Muscle of leg (tissue), 16 donors: ENCODE measurements around the gene DAZAP1. TPM values are rescaled to one million over a fixed set of nuclear protein-coding genes. Genes with fewer than 3 reads are reported as not detected.

Source experiments
- DNase-seq: peaks from one replicate; pipeline ENCODE4 v3.0.0; 2013
- H3K27ac ChIP-seq: one replicate; pipeline ENCODE4 v1.5.1; 2013; ENCODE audit warnings: mild to moderate bottlenecking, low read length, control low read depth
- H3K27me3 ChIP-seq: one replicate; pipeline ENCODE4 v1.6.1; 2013; ENCODE audit warnings: low read length; ENCODE audit not compliant: control insufficient read depth, insufficient read depth
- H3K36me3 ChIP-seq: one replicate; pipeline ENCODE4 v1.6.1; 2013; ENCODE audit warnings: low read length; ENCODE audit not compliant: control insufficient read depth, insufficient read depth
- H3K4me1 ChIP-seq: one replicate; pipeline ENCODE4 v1.6.1; 2013; ENCODE audit warnings: low read length; ENCODE audit not compliant: control insufficient read depth, insufficient read depth
- H3K4me3 ChIP-seq: one replicate; pipeline ENCODE4 v1.5.1; 2013; ENCODE audit warnings: low read length, control low read depth
- H3K9me3 ChIP-seq: replicated peaks from 2 replicates; pipeline ENCODE4 v1.6.1; 2013; ENCODE audit warnings: low read depth, low read length; ENCODE audit not compliant: control insufficient read depth
- WGBS: methylation state at CpG from one replicate; pipeline ENCODE4 v1.1.5; 2013; ENCODE audit warnings: missing lambda C conversion rate; ENCODE audit not compliant: insufficient coverage; 5-methylcytosine and 5-hydroxymethylcytosine counted together
- long read RNA-seq, 11 donors: transcript quantifications; one replicate each; lab custom pipeline, GENCODE V29; 2026
- polyA plus RNA-seq, 8 donors: library from polyadenylated mRNA; unstranded; fragments of 120-200 nt; gene quantifications; one replicate each; pipeline versions ENCODE4 v1.2.1 to v1.2.3, GENCODE V29; 2013; ENCODE audit warnings: inconsistent platforms in 1 of 8, low replicate concordance in 1 of 8; ENCODE audit not compliant: insufficient read length in 8 of 8, insufficient read depth in 1 of 8
- total RNA-seq: library from RNA; stranded (reverse); fragments of 120-200 nt; gene quantifications from one replicate; pipeline ENCODE4 v1.2.4, GENCODE V29; 2013

Gene DAZAP1
- 41.0 TPM for total RNA-seq
- polyA plus RNA-seq, result 10 to 100 TPM; 61.0 to 80.2 (median 69.6) TPM
- long read RNA-seq, donor 1, transcript DAZAP1-208 (1 exons, 3,642 nt), result major isoform, 5 of 16 reads
- long read RNA-seq, donor 1, partial matches to known transcripts, result 0 of 16 reads
- long read RNA-seq, donor 1, other reads (novel, unspliced or antisense), result 0 of 16 reads
- long read RNA-seq, donor 2, partial matches to known transcripts, result 0 of 5 reads
- long read RNA-seq, donor 2, other reads (novel, unspliced or antisense), result 0 of 5 reads
- long read RNA-seq, donor 3, transcript DAZAP1-208 (1 exons, 3,642 nt), result major isoform, 19 of 35 reads
- long read RNA-seq, donor 3, transcript DAZAP1-201 (12 exons, 2,160 nt), result minor isoform, 9 of 35 reads
- long read RNA-seq, donor 3, partial matches to known transcripts, result 0 of 35 reads
- long read RNA-seq, donor 3, other reads (novel, unspliced or antisense), result 0 of 35 reads
- long read RNA-seq, donor 4, transcript DAZAP1-201 (12 exons, 2,160 nt), result minor isoform, 9 of 28 reads
- long read RNA-seq, donor 4, transcript DAZAP1-208 (1 exons, 3,642 nt), result major isoform, 14 of 28 reads
- long read RNA-seq, donor 4, partial matches to known transcripts, result 0 of 28 reads
- long read RNA-seq, donor 4, other reads (novel, unspliced or antisense), result 0 of 28 reads
- long read RNA-seq, donor 5, transcript DAZAP1-205 (12 exons, 2,086 nt), result minor isoform, 7 of 92 reads
- long read RNA-seq, donor 5, transcript DAZAP1-201 (12 exons, 2,160 nt), result minor isoform, 18 of 92 reads
- long read RNA-seq, donor 5, transcript DAZAP1-208 (1 exons, 3,642 nt), result major isoform, 55 of 92 reads
- long read RNA-seq, donor 5, partial matches to known transcripts, result 6 of 92 reads
- long read RNA-seq, donor 5, other reads (novel, unspliced or antisense), result 0 of 92 reads
- long read RNA-seq, donor 6, transcript DAZAP1-201 (12 exons, 2,160 nt), result minor isoform, 20 of 66 reads
- long read RNA-seq, donor 6, transcript DAZAP1-211 (12 exons, 2,157 nt), result minor isoform, 6 of 66 reads
- long read RNA-seq, donor 6, transcript DAZAP1-208 (1 exons, 3,642 nt), result major isoform, 32 of 66 reads
- long read RNA-seq, donor 6, partial matches to known transcripts, result 0 of 66 reads
- long read RNA-seq, donor 6, other reads (novel, unspliced or antisense), result 0 of 66 reads
- long read RNA-seq, donor 7, transcript DAZAP1-201 (12 exons, 2,160 nt), result minor isoform, 9 of 41 reads
- long read RNA-seq, donor 7, transcript DAZAP1-208 (1 exons, 3,642 nt), result major isoform, 29 of 41 reads
- long read RNA-seq, donor 7, partial matches to known transcripts, result 0 of 41 reads
- long read RNA-seq, donor 7, other reads (novel, unspliced or antisense), result 0 of 41 reads
- long read RNA-seq, donor 8, transcript DAZAP1-208 (1 exons, 3,642 nt), result major isoform, 28 of 30 reads
- long read RNA-seq, donor 8, partial matches to known transcripts, result 0 of 30 reads
- long read RNA-seq, donor 8, other reads (novel, unspliced or antisense), result 0 of 30 reads
- long read RNA-seq, donor 9, transcript DAZAP1-208 (1 exons, 3,642 nt), result major isoform, 26 of 35 reads
- long read RNA-seq, donor 9, partial matches to known transcripts, result 0 of 35 reads
- long read RNA-seq, donor 9, other reads (novel, unspliced or antisense), result 0 of 35 reads
- long read RNA-seq, donor 10, transcript DAZAP1-201 (12 exons, 2,160 nt), result minor isoform, 6 of 40 reads
- long read RNA-seq, donor 10, transcript DAZAP1-208 (1 exons, 3,642 nt), result major isoform, 31 of 40 reads
- long read RNA-seq, donor 10, partial matches to known transcripts, result 0 of 40 reads
- long read RNA-seq, donor 10, other reads (novel, unspliced or antisense), result 0 of 40 reads
- long read RNA-seq, donor 11, transcript DAZAP1-208 (1 exons, 3,642 nt), result major isoform, 32 of 312 reads
- long read RNA-seq, donor 11, partial matches to known transcripts, result 95 of 312 reads
- long read RNA-seq, donor 11, other reads (novel, unspliced or antisense), result 179 of 312 reads

- Histone ChIP-seq H3K27ac (peak within 1 kb of the TSS; percentile 88), H3K36me3 (peaks cover 16% of the 10 kb centered on the region), H3K4me1 (peaks cover 44% of the 10 kb centered on the region), H3K4me3 (peak within 1 kb of the TSS; percentile 97), H3K27me3 (peaks cover 4% of the 10 kb centered on the region), H3K9me3 (no peaks in the 10 kb centered on the region)
- no peak for DNase-seq
- under 1% methylated on average over 110 of the region's 121 CpGs for WGBS
Observed at GRCh38 chr19:1407528-1408299, at the start of gene DAZAP1. DAZAP1 (plus strand) TSS chr19:1407586; CDS start chr19:1407774, 188 bp downstream.

- Histone ChIP-seq H3K4me1 (peaks cover 50% of the 10 kb centered on the region), H3K9me3 (no peaks in the 10 kb centered on the region), H3K27ac (peak overlapping the region; percentile 50), H3K4me3 (no peak overlapping the region), H3K27me3 (no peaks in the 10 kb centered on the region), H3K36me3 (peaks cover 62% of the 10 kb centered on the region)
- DNase-seq, result no peak
- WGBS, result 57% methylated on average over 30 of the region's 30 CpGs
Observed at GRCh38 chr19:1360126-1360817, 47.1 kb upstream of the DAZAP1 start.

DNA sequence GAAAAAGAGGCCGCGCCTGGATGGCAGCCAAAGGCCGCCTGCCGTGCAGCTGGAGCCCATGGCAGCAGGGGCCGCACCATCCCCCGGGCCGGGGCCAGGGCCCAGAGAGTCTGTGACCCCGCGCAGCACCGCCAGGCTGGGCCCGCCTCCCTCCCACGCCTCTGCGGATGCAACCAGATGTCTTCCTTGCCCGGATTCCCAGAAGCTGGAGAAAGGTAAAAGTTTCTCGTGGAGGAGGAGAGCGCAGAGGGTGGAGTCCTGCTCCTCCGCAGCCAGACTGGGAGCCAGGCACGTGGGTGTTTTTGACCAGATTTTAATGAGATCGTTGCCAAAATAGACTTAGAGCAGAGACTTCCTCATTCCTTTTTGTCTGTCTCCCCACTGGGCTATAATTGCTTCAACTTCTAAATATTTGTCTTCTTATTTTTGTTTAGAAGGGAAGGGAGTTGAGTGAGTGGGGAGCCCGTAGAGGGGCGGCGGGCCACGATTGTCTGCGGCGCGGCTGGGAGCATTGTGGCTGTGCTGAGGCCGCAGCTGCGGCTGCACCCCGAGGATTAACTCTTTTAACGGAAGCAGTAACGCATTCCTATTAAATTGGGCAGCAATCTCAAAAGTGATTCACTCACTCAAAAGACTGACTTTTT is 46.4 kb upstream of the DAZAP1 start:
- DNase-seq, result peak; percentile 92
- H3K4me1 ChIP-seq, result peaks cover 47% of the 10 kb centered on the region

GRCh38 chr19:1361601-1362386 is 45.6 kb upstream of the DAZAP1 start:
- H3K9me3 ChIP-seq, result no peaks in the 10 kb centered on the region
- peak overlapping the region; percentile 56 for H3K27ac ChIP-seq
- peaks cover 39% of the 10 kb centered on the region for H3K4me1 ChIP-seq
- 18% methylated on average over 18 of the region's 30 CpGs for WGBS
- H3K4me3 ChIP-seq, result peak overlapping the region; percentile 5
- H3K36me3 ChIP-seq, result peaks cover 78% of the 10 kb centered on the region
- DNase-seq, result peak; percentile 65
- no peaks in the 10 kb centered on the region for H3K27me3 ChIP-seq

More for the DNA sequence above, 46.4 kb upstream of the DAZAP1 start:
- H3K4me3 ChIP-seq, result peak overlapping the region; percentile 21
- 3% methylated on average over 20 of the region's 31 CpGs for WGBS
- H3K27ac ChIP-seq, result peak overlapping the region; percentile 50
- no peaks in the 10 kb centered on the region for H3K27me3 ChIP-seq
- peaks cover 69% of the 10 kb centered on the region for H3K36me3 ChIP-seq
- H3K9me3 ChIP-seq, result no peaks in the 10 kb centered on the region

DNA sequence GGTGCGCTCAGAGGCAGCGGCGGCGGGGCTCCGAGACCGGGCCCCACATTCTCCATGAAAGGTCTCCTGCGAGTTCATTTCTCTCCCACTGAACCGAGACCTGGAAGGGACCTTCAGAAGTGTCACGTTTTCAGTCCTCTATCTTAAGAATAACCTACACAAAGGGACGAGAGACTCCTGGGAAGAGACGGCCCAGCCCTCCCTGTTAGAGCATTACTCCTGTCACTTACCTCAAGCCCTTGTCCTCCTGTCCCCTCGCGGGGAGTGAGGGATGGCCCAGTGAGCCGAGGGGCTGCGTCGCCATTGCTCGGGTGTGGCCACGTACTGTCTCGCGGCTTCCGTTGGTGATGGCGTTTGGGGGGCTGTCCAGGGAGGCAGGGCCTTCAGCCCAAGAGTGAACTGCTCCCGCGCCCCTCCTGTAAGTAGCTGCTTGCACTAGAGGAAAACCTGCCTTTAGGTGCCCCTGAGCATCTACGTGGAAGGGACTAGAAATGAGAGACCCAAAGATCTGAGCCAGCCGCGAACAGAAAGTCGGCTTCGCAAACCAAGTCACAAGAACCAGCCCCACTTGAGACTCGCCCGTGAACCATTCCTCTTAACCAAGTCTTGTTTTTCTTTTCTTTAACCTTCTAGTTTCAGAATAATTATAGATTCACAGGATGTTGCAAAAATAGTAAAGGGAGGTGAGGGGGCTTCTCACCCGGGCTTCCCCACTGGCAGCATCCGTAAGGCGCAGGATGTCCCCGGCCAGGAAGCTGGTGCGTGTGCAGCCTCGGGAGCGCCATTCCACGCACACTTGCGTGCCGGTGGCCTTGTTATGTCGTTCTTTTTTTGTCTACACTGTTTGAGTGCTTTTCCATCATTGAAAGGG is 44.8 kb upstream of the DAZAP1 start:
- no peak for DNase-seq
- Histone ChIP-seq H3K27me3 (no peaks in the 10 kb centered on the region), H3K4me3 (no peak overlapping the region), H3K9me3 (no peaks in the 10 kb centered on the region), H3K27ac (no peak overlapping the region), H3K36me3 (peaks cover 80% of the 10 kb centered on the region), H3K4me1 (peaks cover 38% of the 10 kb centered on the region)
- WGBS, result 85% methylated on average over 29 of the region's 42 CpGs

DNA sequence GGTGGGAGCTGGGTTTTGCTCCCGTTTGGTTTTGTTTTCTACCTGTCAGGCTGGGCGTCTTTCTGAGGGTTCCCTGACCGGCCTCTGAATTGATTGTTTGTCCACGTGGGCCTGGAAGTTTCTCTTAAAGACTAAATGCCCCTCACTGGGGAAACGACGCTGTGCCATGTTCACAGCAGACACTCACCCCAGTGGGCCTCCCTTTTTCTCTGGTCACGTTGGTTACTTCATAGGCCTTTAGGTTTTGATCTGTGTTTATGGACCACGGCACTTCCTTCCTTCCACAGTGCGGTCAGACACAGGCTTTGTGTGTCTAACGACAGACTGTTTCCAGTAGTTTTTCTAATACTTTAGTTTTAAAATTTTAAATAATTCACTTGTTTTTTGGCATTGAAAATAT is 43.8 kb upstream of the DAZAP1 start:
- no peaks in the 10 kb centered on the region for H3K9me3 ChIP-seq
- H3K27ac ChIP-seq, result no peak overlapping the region
- DNase-seq, result no peak
- peaks cover 77% of the 10 kb centered on the region for H3K36me3 ChIP-seq
- peaks cover 36% of the 10 kb centered on the region for H3K4me1 ChIP-seq
- no peak overlapping the region for H3K4me3 ChIP-seq
- WGBS, result 80% methylated on average over 6 of the region's 10 CpGs
- no peaks in the 10 kb centered on the region for H3K27me3 ChIP-seq
